Trophoblast cell (in vitro differentiated cells and primary cell): Measurements from ENCODE around the gene TTLL5.

Source experiments
- DNase-seq, 2 donors: peaks; one replicate each; pipeline ENCODE4 v3.0.0-alpha.2; 2016
- H2AFZ ChIP-seq: 2 replicates; pipeline ENCODE4 v1.6.1; 2013; ENCODE audit warnings: low read length, moderate library complexity, mild to moderate bottlenecking; ENCODE audit not compliant: insufficient read depth, poor library complexity
- H2AK5ac ChIP-seq: 2 replicates; pipeline ENCODE4 v1.6.1; 2013; ENCODE audit warnings: mild to moderate bottlenecking, low read length
- H2BK120ac ChIP-seq: 2 replicates; pipeline ENCODE4 v1.6.1; 2013; ENCODE audit warnings: low read length, mild to moderate bottlenecking, moderate library complexity; ENCODE audit not compliant: insufficient read depth, poor library complexity
- H2BK12ac ChIP-seq: 2 replicates; pipeline ENCODE4 v1.6.1; 2013; ENCODE audit warnings: mild to moderate bottlenecking, low read length, moderate library complexity
- H2BK5ac ChIP-seq: 2 replicates; pipeline ENCODE4 v1.6.1; 2013; ENCODE audit warnings: low read length, low read depth, moderate library complexity, mild to moderate bottlenecking; ENCODE audit not compliant: poor library complexity
- H3K14ac ChIP-seq: 2 replicates; pipeline ENCODE4 v1.6.1; 2013; ENCODE audit warnings: mild to moderate bottlenecking, low read length
- H3K18ac ChIP-seq: 2 replicates; pipeline ENCODE4 v1.6.1; 2013; ENCODE audit warnings: mild to moderate bottlenecking, low read length
- H3K23ac ChIP-seq: 2 replicates; pipeline ENCODE4 v1.6.1; 2013; ENCODE audit warnings: low read length
- H3K27ac ChIP-seq: 2 replicates; pipeline ENCODE4 v1.5.1; 2013; ENCODE audit warnings: low read depth, mild to moderate bottlenecking, inconsistent platforms, low read length, moderate library complexity
- H3K27me3 ChIP-seq: 2 replicates; pipeline ENCODE4 v1.6.1; 2013; ENCODE audit warnings: inconsistent platforms, mild to moderate bottlenecking, low read length, moderate library complexity; ENCODE audit not compliant: insufficient read depth
- H3K36me3 ChIP-seq, 2 experiments: 1 replicate in 1 of 2; 2 replicates in 1 of 2; pipeline ENCODE4 v1.6.1; 2013; ENCODE audit warnings: low read length in 2 of 2, mild to moderate bottlenecking in 2 of 2, moderate library complexity in 1 of 2; ENCODE audit not compliant: insufficient read depth in 2 of 2, control insufficient read depth in 1 of 2
- H3K4ac ChIP-seq: 2 replicates; pipeline ENCODE4 v1.6.1; 2013; ENCODE audit warnings: low read depth, mild to moderate bottlenecking, low read length, moderate library complexity
- H3K4me1 ChIP-seq, 2 experiments: 1 replicate in 1 of 2; 2 replicates in 1 of 2; pipeline ENCODE4 v1.6.1; 2013; ENCODE audit warnings: low read length in 2 of 2, mild to moderate bottlenecking in 2 of 2, moderate library complexity in 1 of 2; ENCODE audit not compliant: insufficient read depth in 2 of 2, control insufficient read depth in 1 of 2
- H3K4me2 ChIP-seq: 2 replicates; pipeline ENCODE4 v1.6.1; 2013; ENCODE audit warnings: inconsistent platforms, mild to moderate bottlenecking, low read length, moderate library complexity
- H3K4me3 ChIP-seq: 2 replicates; pipeline ENCODE4 v1.5.1; 2013; ENCODE audit warnings: mild to moderate bottlenecking, low read depth, low read length, inconsistent platforms
- H3K79me1 ChIP-seq: one replicate; pipeline ENCODE4 v1.6.1; 2013; ENCODE audit warnings: low read length
- H3K79me2 ChIP-seq: 2 replicates; pipeline ENCODE4 v1.6.1; 2013; ENCODE audit warnings: low read length, mild to moderate bottlenecking; ENCODE audit not compliant: control insufficient read depth, insufficient read depth, poor library complexity
- H3K9ac ChIP-seq: 2 replicates; pipeline ENCODE4 v1.6.1; 2013; ENCODE audit warnings: mild to moderate bottlenecking, low read length
- H3K9me3 ChIP-seq: 2 replicates; pipeline ENCODE4 v1.6.1; 2013; ENCODE audit warnings: low read depth, mild to moderate bottlenecking, control low read depth, inconsistent platforms, low read length; ENCODE audit not compliant: insufficient read depth
- H4K12ac ChIP-seq: 2 replicates; pipeline ENCODE4 v1.6.1; 2013; ENCODE audit warnings: low read depth, mild to moderate bottlenecking, low read length, moderate library complexity
- H4K8ac ChIP-seq: 2 replicates; pipeline ENCODE4 v1.6.1; 2013; ENCODE audit warnings: low read depth, mild to moderate bottlenecking, low read length, moderate library complexity
- H4K91ac ChIP-seq: one replicate; pipeline ENCODE4 v1.6.1; 2013; ENCODE audit warnings: low read depth, mild to moderate bottlenecking, low read length, moderate library complexity
- WGBS: extraction: QIAGEN DNeasy Blood & Tissue Kit; methylation state at CpG from one replicate; pipeline ENCODE4 v1.1.7; 2013; ENCODE audit warnings: missing lambda C conversion rate; ENCODE audit not compliant: insufficient read length, insufficient coverage; ENCODE audit errors: extremely low coverage; 5-methylcytosine and 5-hydroxymethylcytosine counted together

The TTLL5 gene

DNA sequence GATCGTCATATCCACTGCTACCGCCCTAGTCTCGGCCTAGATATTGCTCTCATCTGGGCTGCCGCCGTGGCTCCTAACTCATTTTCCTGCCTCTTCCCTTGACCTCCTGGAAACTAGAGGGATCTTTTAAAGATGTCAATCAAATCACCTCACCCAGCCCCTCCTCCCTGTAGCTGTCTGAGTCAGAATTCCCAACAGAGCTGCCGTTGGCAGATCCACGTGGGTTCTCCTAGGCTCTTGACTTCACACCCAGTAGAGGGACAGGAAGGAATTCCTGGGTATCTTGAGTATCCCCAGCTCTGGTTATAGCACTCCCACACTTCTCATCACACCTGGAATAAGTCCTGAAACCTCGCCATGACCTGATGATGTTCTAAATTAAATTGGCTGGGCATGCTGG is 308.8 kb downstream of the TTLL5 start:
- H2BK5ac ChIP-seq: no peak overlapping the region
- H3K36me3 ChIP-seq: peaks cover 2 to 7% of the 10 kb centered on the region in 2 experiments
- H3K4ac ChIP-seq: no peak overlapping the region
- no peak overlapping the region for H3K9ac ChIP-seq
- no peak overlapping the region for H2AFZ ChIP-seq
- H3K27me3 ChIP-seq: no peaks in the 10 kb centered on the region
- peaks cover 7% of the 10 kb centered on the region in 2 experiments for H3K4me1 ChIP-seq
- no peak overlapping the region for H2AK5ac ChIP-seq
- no peak overlapping the region for H3K4me2 ChIP-seq
- no peak overlapping the region for H3K27ac ChIP-seq
- H3K79me2 ChIP-seq: no peaks in the 10 kb centered on the region
- H3K79me1 ChIP-seq: no peaks in the 10 kb centered on the region
- no peak overlapping the region for H3K23ac ChIP-seq
- no peak overlapping the region for H4K91ac ChIP-seq
- peaks cover 2% of the 10 kb centered on the region for H3K9me3 ChIP-seq
- H3K4me3 ChIP-seq: no peak overlapping the region
- no CpG with 5 or more reads among the region's 8 CpGs for WGBS
- no peak overlapping the region for H2BK120ac ChIP-seq
- H3K18ac ChIP-seq: no peak overlapping the region
- no peak for DNase-seq
- no peak overlapping the region for H4K8ac ChIP-seq
- no peak overlapping the region for H3K14ac ChIP-seq
- H4K12ac ChIP-seq: no peak overlapping the region
- no peak overlapping the region for H2BK12ac ChIP-seq

DNA sequence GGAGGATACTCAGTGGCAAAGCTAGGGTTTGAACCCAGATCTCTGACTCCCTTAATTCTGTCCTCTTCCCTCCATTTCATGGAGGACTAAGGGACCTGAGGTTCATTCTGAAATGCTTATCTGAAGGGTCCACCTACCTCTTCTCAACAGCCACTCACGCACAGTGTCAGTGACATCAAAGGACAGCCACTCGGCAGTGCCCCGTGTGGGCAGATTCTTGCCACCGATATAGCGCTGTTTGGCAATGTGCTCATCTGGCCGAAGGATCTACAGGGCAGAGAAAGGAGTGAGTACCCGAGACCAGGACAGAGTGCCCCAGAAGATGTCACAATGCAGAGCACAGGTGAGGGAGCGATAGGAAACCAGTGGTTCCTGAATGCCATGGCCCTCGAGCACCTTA is 309.9 kb downstream of the TTLL5 start:
- no peak overlapping the region for H2BK5ac ChIP-seq
- H2AK5ac ChIP-seq: no peak overlapping the region
- no peak overlapping the region for H3K4me3 ChIP-seq
- H3K27me3 ChIP-seq: no peaks in the 10 kb centered on the region
- H3K27ac ChIP-seq: no peak overlapping the region
- H2AFZ ChIP-seq: no peak overlapping the region
- no peaks in the 10 kb centered on the region for H3K79me2 ChIP-seq
- no peak overlapping the region for H2BK12ac ChIP-seq
- DNase-seq: no peak
- no peak overlapping the region for H3K4ac ChIP-seq
- no peak overlapping the region for H3K18ac ChIP-seq
- H3K79me1 ChIP-seq: no peaks in the 10 kb centered on the region
- no peak overlapping the region for H4K8ac ChIP-seq
- H3K4me1 ChIP-seq: peaks cover 7% of the 10 kb centered on the region in 2 experiments
- no CpG with 5 or more reads among the region's 9 CpGs for WGBS
- peaks cover 2% of the 10 kb centered on the region for H3K9me3 ChIP-seq
- no peak overlapping the region for H2BK120ac ChIP-seq
- no peak overlapping the region for H3K14ac ChIP-seq
- no peak overlapping the region for H3K9ac ChIP-seq
- H3K4me2 ChIP-seq: no peak overlapping the region
- no peak overlapping the region for H4K12ac ChIP-seq
- peaks cover 2 to 7% of the 10 kb centered on the region in 2 experiments for H3K36me3 ChIP-seq
- no peak overlapping the region for H4K91ac ChIP-seq
- no peak overlapping the region for H3K23ac ChIP-seq

DNA sequence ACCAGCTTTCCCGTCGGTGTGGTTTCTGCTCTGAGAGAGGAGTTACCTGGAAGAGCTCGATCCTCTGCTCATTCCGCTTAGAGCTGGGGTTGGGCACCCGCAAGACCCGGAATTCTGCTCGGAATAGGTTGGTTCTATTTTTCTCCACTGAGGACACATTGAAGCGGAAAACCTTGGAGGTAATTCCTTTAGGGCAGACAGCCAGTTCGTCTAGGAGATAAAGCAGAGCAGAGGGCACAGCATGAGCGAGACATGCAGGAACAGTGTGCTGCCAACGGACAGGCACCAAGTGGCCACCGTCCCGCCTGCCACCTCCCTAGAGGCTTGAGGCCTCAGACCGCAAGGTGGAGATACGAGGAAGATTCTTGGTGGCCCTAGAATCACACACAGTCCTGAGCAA is 310.5 kb downstream of the TTLL5 start:
- no peak overlapping the region for H3K18ac ChIP-seq
- no peak overlapping the region for H3K9ac ChIP-seq
- H3K4ac ChIP-seq: no peak overlapping the region
- H4K12ac ChIP-seq: no peak overlapping the region
- H4K91ac ChIP-seq: no peak overlapping the region
- WGBS: no CpG with 5 or more reads among the region's 15 CpGs
- no peak overlapping the region for H2BK12ac ChIP-seq
- no peak overlapping the region for H3K14ac ChIP-seq
- H3K27me3 ChIP-seq: no peaks in the 10 kb centered on the region
- H2BK5ac ChIP-seq: no peak overlapping the region
- no peak for DNase-seq
- no peak overlapping the region for H3K4me2 ChIP-seq
- H3K4me3 ChIP-seq: no peak overlapping the region
- H3K9me3 ChIP-seq: peaks cover 2% of the 10 kb centered on the region
- H3K4me1 ChIP-seq: peaks cover 7% of the 10 kb centered on the region in 2 experiments
- no peaks in the 10 kb centered on the region for H3K79me2 ChIP-seq
- H3K27ac ChIP-seq: no peak overlapping the region
- H2AK5ac ChIP-seq: no peak overlapping the region
- no peaks in the 10 kb centered on the region for H3K79me1 ChIP-seq
- H3K36me3 ChIP-seq: peaks cover 2 to 7% of the 10 kb centered on the region in 2 experiments
- H3K23ac ChIP-seq: no peak overlapping the region
- H2BK120ac ChIP-seq: no peak overlapping the region
- no peak overlapping the region for H4K8ac ChIP-seq
- H2AFZ ChIP-seq: no peak overlapping the region

DNA sequence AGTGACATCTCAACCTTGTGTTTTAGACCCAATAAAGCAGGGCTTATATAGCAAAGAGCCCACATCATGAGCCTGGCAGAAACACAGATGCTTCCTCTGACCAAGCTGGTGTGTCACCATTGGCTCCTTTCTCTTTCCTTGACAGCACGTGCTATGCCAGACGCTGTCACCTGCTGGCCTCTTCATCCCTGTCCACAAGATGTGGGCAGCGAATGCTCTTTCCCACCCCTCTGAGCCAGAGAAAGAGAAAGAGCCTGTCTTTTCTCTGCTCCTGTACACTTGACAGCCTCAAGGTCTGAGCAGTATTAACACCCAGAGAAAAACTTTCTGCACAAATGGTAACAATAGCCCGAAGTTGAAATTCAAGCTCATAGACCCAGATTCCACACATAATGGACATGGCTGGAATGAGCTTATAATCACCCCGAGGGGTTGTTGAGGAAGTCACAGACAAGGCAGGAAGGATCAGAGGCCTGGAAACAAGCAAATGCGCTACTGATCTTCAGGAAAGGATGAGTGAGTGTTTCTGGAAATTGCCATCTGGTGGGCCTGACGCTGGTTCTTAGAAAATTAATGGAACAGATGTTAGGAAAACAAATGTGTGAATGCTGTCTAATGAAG is 311.9 kb downstream of the TTLL5 start:
- H4K91ac ChIP-seq: no peak overlapping the region

More for the DNA sequence above, 311.9 kb downstream of the TTLL5 start:
- no peak overlapping the region for H3K9ac ChIP-seq
- no peak overlapping the region for H3K4ac ChIP-seq
- H3K79me1 ChIP-seq: no peaks in the 10 kb centered on the region
- no peak overlapping the region for H4K12ac ChIP-seq
- no peak overlapping the region for H2BK12ac ChIP-seq
- H3K79me2 ChIP-seq: no peaks in the 10 kb centered on the region
- H3K27ac ChIP-seq: no peak overlapping the region
- H3K18ac ChIP-seq: no peak overlapping the region
- peaks cover 7% of the 10 kb centered on the region in 2 experiments for H3K4me1 ChIP-seq
- no peak overlapping the region for H2BK5ac ChIP-seq
- H3K36me3 ChIP-seq: peaks cover under 1 to 6% of the 10 kb centered on the region in 2 experiments
- H2BK120ac ChIP-seq: no peak overlapping the region
- H3K14ac ChIP-seq: no peak overlapping the region
- DNase-seq: peak in 1 of 2 donors; percentile 39
- no CpG with 5 or more reads among the region's 7 CpGs for WGBS
- H3K4me3 ChIP-seq: no peak overlapping the region
- no peak overlapping the region for H2AK5ac ChIP-seq
- H3K27me3 ChIP-seq: no peaks in the 10 kb centered on the region
- H4K8ac ChIP-seq: no peak overlapping the region
- peaks cover 2% of the 10 kb centered on the region for H3K9me3 ChIP-seq
- no peak overlapping the region for H2AFZ ChIP-seq
- H3K23ac ChIP-seq: no peak overlapping the region
- no peak overlapping the region for H3K4me2 ChIP-seq
